Activated T-cell treated with anti-CD3 and anti-CD28 coated beads, Interleukin-2, amount 50 U/mL, for 4 hours (primary cell): ENCODE results near the gene UNG. TPM values are rescaled to one million over a fixed set of nuclear protein-coding genes. Genes with fewer than 3 reads are reported as not detected.

Experiments
- ATAC-seq, 2 donors: fragments of 200-7000 bp; cut with Tn5 transposase; one replicate each; pipeline ENCODE4 v1.10.0; 2021
- DNase-seq: peaks from one replicate; pipeline ENCODE4 v3.0.0-alpha.2; 2020
- H3K27me3 Mint-ChIP-seq: one replicate; pipeline ENCODE4 v1.8.0; 2021; ENCODE audit warnings: low read depth, mixed read lengths
- H3K36me3 Mint-ChIP-seq: one replicate; pipeline ENCODE4 v1.8.0; 2022; ENCODE audit warnings: mixed read lengths; ENCODE audit not compliant: insufficient read depth
- H3K4me1 Mint-ChIP-seq: one replicate; pipeline ENCODE4 v1.8.0; 2021; ENCODE audit warnings: low read depth, mixed read lengths
- H3K4me3 Mint-ChIP-seq: one replicate; pipeline ENCODE4 v1.8.0; 2021; ENCODE audit warnings: mild to moderate bottlenecking, moderate library complexity, mixed read lengths
- H3K9me3 Mint-ChIP-seq: one replicate; pipeline ENCODE4 v1.8.0; 2021; ENCODE audit warnings: mixed read lengths
- total RNA-seq, 3 donors: library from RNA; stranded (reverse); gene quantifications; one replicate each; pipeline ENCODE4 v1.2.1, GENCODE V29; 2021

UNG gene
- total RNA-seq, 3 donors from 2014 or later: 91.9 to 134 (median 117) TPM

- H3K4me1 Mint-ChIP-seq: peaks cover 5% of the 10 kb centered on the region
- no peaks in the 10 kb centered on the region for H3K36me3 Mint-ChIP-seq
- no peak overlapping the region for H3K4me3 Mint-ChIP-seq
- peaks cover 6% of the 10 kb centered on the region for H3K27me3 Mint-ChIP-seq
- no peaks in the 10 kb centered on the region for H3K9me3 Mint-ChIP-seq
- DNase-seq (no peak), ATAC-seq (no peak)
These were observed 50.6 kb downstream of the UNG start for GRCh38 chr12:109147954-109148353.

GRCh38 chr12:109150124-109150640, 52.8 kb downstream of the UNG start:
- H3K27me3 Mint-ChIP-seq: peaks cover 6% of the 10 kb centered on the region
- DNase-seq (no peak), ATAC-seq (no peak)
- no peaks in the 10 kb centered on the region for H3K36me3 Mint-ChIP-seq
- peaks cover 10% of the 10 kb centered on the region for H3K4me1 Mint-ChIP-seq
- no peak overlapping the region for H3K4me3 Mint-ChIP-seq
- no peaks in the 10 kb centered on the region for H3K9me3 Mint-ChIP-seq

- no peak for DNase-seq
- peaks cover 6% of the 10 kb centered on the region for H3K27me3 Mint-ChIP-seq
- ATAC-seq: no peak
- H3K9me3 Mint-ChIP-seq: no peaks in the 10 kb centered on the region
- no peaks in the 10 kb centered on the region for H3K36me3 Mint-ChIP-seq
- H3K4me1 Mint-ChIP-seq: peaks cover 13% of the 10 kb centered on the region
- no peak overlapping the region for H3K4me3 Mint-ChIP-seq
These were observed 54.1 kb downstream of the UNG start for GRCh38 chr12:109151457-109151856.

- Mint-ChIP-seq H3K4me1 (peaks cover 13% of the 10 kb centered on the region), H3K36me3 (no peaks in the 10 kb centered on the region), H3K9me3 (no peaks in the 10 kb centered on the region), H3K4me3 (peak overlapping the region; percentile 94), H3K27me3 (peaks cover 4% of the 10 kb centered on the region)
- ATAC-seq: no peak
- DNase-seq: no peak
These were observed 56.5 kb downstream of the UNG start for GRCh38 chr12:109153821-109154441.

- H3K9me3 Mint-ChIP-seq: no peaks in the 10 kb centered on the region
- ATAC-seq (peak; percentile 96 to 97), DNase-seq (peak; percentile 76)
- H3K4me3 Mint-ChIP-seq: peak overlapping the region; percentile 94
- peaks cover 4% of the 10 kb centered on the region for H3K27me3 Mint-ChIP-seq
- H3K36me3 Mint-ChIP-seq: no peaks in the 10 kb centered on the region
- peaks cover 13% of the 10 kb centered on the region for H3K4me1 Mint-ChIP-seq
These were observed 57.3 kb downstream of the UNG start for GRCh38 chr12:109154451-109155438.

GRCh38 chr12:109156036-109156435, 58.6 kb downstream of the UNG start:
- no peak for ATAC-seq
- H3K36me3 Mint-ChIP-seq: no peaks in the 10 kb centered on the region
- H3K27me3 Mint-ChIP-seq: no peaks in the 10 kb centered on the region
- DNase-seq: no peak
- H3K4me1 Mint-ChIP-seq: peaks cover 13% of the 10 kb centered on the region
- H3K9me3 Mint-ChIP-seq: no peaks in the 10 kb centered on the region
- no peak overlapping the region for H3K4me3 Mint-ChIP-seq

- no peaks in the 10 kb centered on the region for H3K9me3 Mint-ChIP-seq
- no peaks in the 10 kb centered on the region for H3K27me3 Mint-ChIP-seq
- ATAC-seq: no peak
- no peaks in the 10 kb centered on the region for H3K36me3 Mint-ChIP-seq
- peaks cover 13% of the 10 kb centered on the region for H3K4me1 Mint-ChIP-seq
- DNase-seq: no peak
- H3K4me3 Mint-ChIP-seq: no peak overlapping the region
These were observed 59.2 kb downstream of the UNG start for GRCh38 chr12:109156586-109156985.

GRCh38 chr12:109157986-109158385, 60.6 kb downstream of the UNG start:
- ATAC-seq (no peak), DNase-seq (no peak)
- Mint-ChIP-seq H3K4me3 (no peak overlapping the region), H3K36me3 (no peaks in the 10 kb centered on the region), H3K27me3 (no peaks in the 10 kb centered on the region), H3K9me3 (no peaks in the 10 kb centered on the region), H3K4me1 (peaks cover 13% of the 10 kb centered on the region)

GRCh38 chr12:109160433-109160832, 63.0 kb downstream of the UNG start:
- H3K4me3 Mint-ChIP-seq: no peak overlapping the region
- DNase-seq (no peak), ATAC-seq (no peak)
- H3K4me1 Mint-ChIP-seq: peaks cover 4% of the 10 kb centered on the region
- peaks cover 4% of the 10 kb centered on the region for H3K36me3 Mint-ChIP-seq
- H3K27me3 Mint-ChIP-seq: no peaks in the 10 kb centered on the region
- no peaks in the 10 kb centered on the region for H3K9me3 Mint-ChIP-seq

Other genes with a start within 250 kb of the UNG start
- gene SSH1, start 240.0 kb upstream of the UNG start, total RNA-seq: 10 to 100 TPM; 17.0 to 20.7 (median 18.2) TPM
- not detected for gene DAO, start 217.5 kb upstream of the UNG start, total RNA-seq
- gene SVOP, start 76.5 kb upstream of the UNG start, total RNA-seq: not detected
- gene USP30, start 45.0 kb upstream of the UNG start, total RNA-seq: 10 to 100 TPM in 1 of 3 donors, 1 to 10 TPM in 2; 5.6 to 11.5 (median 8.6) TPM
- 10 to 100 TPM; 59.8 to 73.2 (median 71.4) TPM for gene ALKBH2, start 4.1 kb upstream of the UNG start, total RNA-seq
- gene ACACB, start 19.0 kb downstream of the UNG start, total RNA-seq: 1 to 10 TPM; 1.6 to 4.5 (median 3.8) TPM
- not detected for gene FOXN4, start 211.7 kb downstream of the UNG start, total RNA-seq